GM19452 (cell line): ENCODE results near the gene TOGARAM2.
"Not testable (repeated sequence)": the region's sequence is repeated elsewhere in the genome, so short reads cannot be mapped to it uniquely, and the experiment has no call there.

Experiments used
- ATAC-seq: cut with Tn5 transposase; IDR thresholded peaks from one replicate; pipeline ENCODE4 v1.9.1; 2021; ENCODE audit not compliant: unreplicated experiment

Gene TOGARAM2

GRCh38 chr2:28976584-28976983, 4.5 kb upstream of the TOGARAM2 start:
- ATAC-seq, result no peak

GRCh38 chr2:28977176-28977875, 3.8 kb upstream of the TOGARAM2 start:
- ATAC-seq, result no peak

- ATAC-seq, result not testable (repeated sequence)
Observed at GRCh38 chr2:28978001-28978400, 3.1 kb upstream of the TOGARAM2 start.

- no peak for ATAC-seq
Observed at GRCh38 chr2:28978606-28979005, 2.5 kb upstream of the TOGARAM2 start.

- no peak for ATAC-seq
Observed at GRCh38 chr2:28979041-28979440, 2.1 kb upstream of the TOGARAM2 start.

GRCh38 chr2:28979576-28980366, 1.3 kb upstream of the TOGARAM2 start:
- no peak for ATAC-seq

GRCh38 chr2:28980368-28981015, 606 bp upstream of the TOGARAM2 start:
- ATAC-seq, result no peak

- no peak for ATAC-seq
Observed at GRCh38 chr2:28981620-28982376, 700 bp downstream of the TOGARAM2 start.

- no peak for ATAC-seq
Observed at GRCh38 chr2:28982381-28982950, 1.4 kb downstream of the TOGARAM2 start.

- ATAC-seq, result no peak
Observed at GRCh38 chr2:28986429-28986828, 5.3 kb downstream of the TOGARAM2 start.

- ATAC-seq, result no peak
Observed at GRCh38 chr2:28989973-28990372, 8.9 kb downstream of the TOGARAM2 start.

- no peak for ATAC-seq
Observed at GRCh38 chr2:28990445-28990844, 9.3 kb downstream of the TOGARAM2 start.

- no peak for ATAC-seq
Observed at GRCh38 chr2:28991021-28991420, 9.9 kb downstream of the TOGARAM2 start.

- ATAC-seq, result no peak
Observed at GRCh38 chr2:28991460-28991859, 10.4 kb downstream of the TOGARAM2 start.

- no peak for ATAC-seq
Observed at GRCh38 chr2:28993206-28993960, 12.3 kb downstream of the TOGARAM2 start.

- ATAC-seq, result no peak
Observed at GRCh38 chr2:28994074-28994473, 13.0 kb downstream of the TOGARAM2 start.

- no peak for ATAC-seq
Observed at GRCh38 chr2:28994679-28995078, 13.6 kb downstream of the TOGARAM2 start.

GRCh38 chr2:28995765-28996750, 15.0 kb downstream of the TOGARAM2 start:
- no peak for ATAC-seq
